GM18507 (cell line): Measurements from ENCODE around the gene HBG2.
A peak's percentile ranks its signal among the peaks of the same experiment; 100 is the strongest.
"Not testable (repeated sequence)": the region's sequence is repeated elsewhere in the genome, so short reads cannot be mapped to it uniquely, and the experiment has no call there.

Source experiments
- DNase-seq: peaks from one replicate; pipeline ENCODE4 v3.0.0; 2011; ENCODE audit warnings: low read depth; ENCODE audit not compliant: insufficient read length; ENCODE audit errors: extremely low spot score
- FAIRE-seq: peaks from 2 replicates; lab custom pipeline; 2011; peaks lifted over from hg19 to GRCh38; lab: Jason Lieb, UNC

The HBG2 gene

GRCh38 chr11:5252919-5253265, 1.7 kb downstream of the HBG2 start:
- DNase-seq (no peak), FAIRE-seq (no peak)

DNA sequence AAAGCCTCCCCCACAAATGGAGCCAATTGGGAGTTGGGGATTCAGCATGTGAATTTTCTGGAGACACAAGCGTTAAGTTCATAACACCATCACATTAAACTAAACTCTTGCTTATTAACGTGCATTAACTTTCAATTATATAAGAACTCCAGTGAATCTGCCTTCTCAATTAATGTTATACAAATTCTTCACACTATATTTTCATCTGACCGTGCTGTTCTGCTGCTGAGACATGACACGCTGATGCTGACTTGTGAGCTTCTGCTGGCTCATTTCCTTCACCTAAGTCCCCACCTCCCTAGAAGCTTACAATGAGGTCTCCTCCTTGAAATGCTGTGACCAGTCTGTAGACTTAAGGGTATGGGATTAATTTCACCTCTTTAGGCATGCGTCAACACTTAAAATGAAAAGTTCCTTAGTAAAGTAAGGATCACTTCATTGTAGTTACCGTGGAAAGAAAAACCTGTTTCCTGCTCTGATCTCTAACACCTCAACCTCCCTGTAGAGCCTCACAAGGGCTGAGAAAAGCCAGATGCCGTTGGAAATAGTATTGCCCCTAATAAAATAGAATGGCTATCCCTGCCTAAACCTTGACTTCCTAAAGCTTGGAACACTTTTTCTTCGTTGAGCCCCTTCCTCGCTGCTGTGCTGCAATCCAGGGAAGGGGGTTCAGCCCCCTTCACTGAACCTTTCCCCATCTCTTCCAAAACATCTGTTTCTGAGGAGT, 2.2 kb downstream of the HBG2 start:
- no peak for DNase-seq
- no peak for FAIRE-seq

DNA sequence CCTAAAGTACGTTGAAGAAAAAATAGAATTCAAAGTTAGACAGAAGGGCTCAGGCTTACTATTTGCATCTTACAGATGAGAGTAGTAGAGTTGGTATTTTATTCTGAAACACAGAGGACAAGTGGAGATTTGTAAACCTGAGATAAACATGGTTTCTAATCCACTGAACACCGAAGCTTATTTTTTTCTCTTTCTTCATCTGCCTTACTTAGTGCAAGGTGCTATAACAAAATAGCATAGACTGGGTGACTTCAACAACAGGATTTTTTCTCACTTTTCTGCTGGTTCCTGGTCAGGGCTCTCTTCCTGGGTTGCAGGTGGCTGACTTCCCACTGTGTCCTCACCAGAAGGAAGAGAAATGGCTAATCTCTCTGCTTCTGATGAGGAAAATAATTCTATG, 2.8 kb downstream of the HBG2 start:
- DNase-seq (no peak), FAIRE-seq (no peak)

- no peak for DNase-seq
- FAIRE-seq, result no peak
These were observed 3.9 kb downstream of the HBG2 start for GRCh38 chr11:5250543-5251204.

- FAIRE-seq, DNase-seq: not testable (repeated sequence)
These were observed 4.7 kb downstream of the HBG2 start, which contains the start of gene HBG1 for GRCh38 chr11:5249807-5250396. HBG1 (minus strand) TSS chr11:5249857; CDS start chr11:5249804, 53 bp downstream.

DNA sequence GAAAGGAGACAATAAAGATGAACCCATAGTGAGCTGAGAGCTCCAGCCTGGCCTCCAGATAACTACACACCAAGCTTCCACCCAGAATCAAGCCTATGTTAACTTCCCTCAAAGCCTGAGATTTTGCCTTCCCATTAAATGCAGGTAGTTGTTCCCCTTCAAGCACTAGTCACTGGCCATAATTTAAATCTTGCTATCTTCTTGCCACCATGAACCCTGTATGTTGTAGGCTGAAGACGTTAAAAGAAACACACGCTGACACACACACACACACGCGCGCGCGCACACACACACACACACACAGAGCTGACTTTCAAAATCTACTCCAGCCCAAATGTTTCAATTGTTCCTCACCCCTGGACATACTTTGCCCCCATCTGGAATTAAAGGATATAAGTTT, 6.1 kb downstream of the HBG2 start:
- FAIRE-seq, DNase-seq: not testable (repeated sequence)

- DNase-seq (no peak), FAIRE-seq (no peak)
These were observed 6.9 kb downstream of the HBG2 start for GRCh38 chr11:5247472-5248192.

DNA sequence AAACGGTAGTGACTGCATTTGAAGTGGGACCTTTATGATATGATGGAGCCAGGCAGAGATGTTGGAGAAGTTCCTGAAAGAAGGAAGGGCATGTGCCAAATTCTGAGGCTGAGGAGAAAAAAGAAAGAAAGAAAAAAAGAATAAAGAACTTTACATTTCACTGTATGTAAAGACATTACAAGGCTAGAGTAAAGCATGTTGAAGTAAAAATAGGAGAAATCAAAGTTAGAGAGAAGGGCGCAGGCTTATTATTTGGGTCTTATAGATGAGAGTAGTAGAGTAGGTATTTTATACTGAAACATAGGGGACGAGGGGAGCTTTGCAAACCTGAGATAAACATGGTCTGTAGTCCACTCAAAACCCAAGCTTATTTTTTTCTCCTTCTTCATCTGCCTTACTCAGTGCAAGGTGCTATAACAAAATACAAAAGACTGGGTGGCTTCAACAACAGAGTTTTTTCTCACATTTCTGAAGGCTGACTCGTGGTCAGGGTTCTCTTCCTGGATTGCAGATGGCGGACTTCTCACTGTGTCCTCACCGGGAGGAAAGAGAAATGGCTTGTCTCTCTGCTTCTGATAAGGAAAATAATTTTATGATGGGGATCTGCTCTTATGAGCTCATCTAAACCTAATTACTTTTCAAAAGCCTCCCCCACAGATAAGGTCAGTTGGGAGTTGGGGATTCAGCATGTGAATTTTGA, 7.7 kb downstream of the HBG2 start:
- DNase-seq (no peak), FAIRE-seq (no peak)

DNA sequence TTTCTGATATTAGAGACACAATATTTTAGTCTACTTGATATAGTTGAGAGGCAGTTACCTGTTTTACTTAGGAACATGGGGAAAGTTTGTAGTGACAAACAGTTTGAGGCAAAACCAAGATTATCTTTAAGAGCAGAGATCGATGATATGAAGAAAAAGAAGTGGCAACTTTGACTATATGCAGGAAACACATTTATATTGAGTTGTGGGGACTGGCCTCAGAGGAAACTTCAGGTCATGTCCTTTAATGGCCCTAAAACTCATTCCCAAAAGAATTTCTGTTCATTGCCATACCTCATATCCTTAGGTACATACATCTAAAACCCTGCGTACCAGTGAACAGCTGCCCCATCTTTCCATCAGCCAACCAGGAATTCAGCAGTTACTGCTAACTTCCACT, 9.4 kb downstream of the HBG2 start:
- FAIRE-seq (no peak), DNase-seq (no peak)

DNA sequence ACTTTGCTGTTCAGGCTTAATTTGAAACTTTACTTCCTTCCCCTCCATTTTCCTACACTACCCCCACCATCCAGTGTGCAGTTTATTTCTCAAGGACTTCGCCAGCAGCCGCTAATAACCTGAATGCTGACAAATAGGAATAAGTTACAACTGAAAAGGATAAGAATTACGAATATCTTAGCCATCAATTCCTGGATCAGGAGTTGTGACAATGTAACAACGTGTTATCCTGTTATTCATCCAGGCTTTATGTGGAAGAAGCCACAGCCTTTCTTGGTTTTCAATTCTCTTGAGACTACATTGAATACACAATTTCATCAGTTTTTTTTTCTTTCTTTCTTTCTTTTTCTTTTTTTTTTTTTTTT, 10.8 kb downstream of the HBG2 start:
- DNase-seq (no peak), FAIRE-seq (no peak)

DNA sequence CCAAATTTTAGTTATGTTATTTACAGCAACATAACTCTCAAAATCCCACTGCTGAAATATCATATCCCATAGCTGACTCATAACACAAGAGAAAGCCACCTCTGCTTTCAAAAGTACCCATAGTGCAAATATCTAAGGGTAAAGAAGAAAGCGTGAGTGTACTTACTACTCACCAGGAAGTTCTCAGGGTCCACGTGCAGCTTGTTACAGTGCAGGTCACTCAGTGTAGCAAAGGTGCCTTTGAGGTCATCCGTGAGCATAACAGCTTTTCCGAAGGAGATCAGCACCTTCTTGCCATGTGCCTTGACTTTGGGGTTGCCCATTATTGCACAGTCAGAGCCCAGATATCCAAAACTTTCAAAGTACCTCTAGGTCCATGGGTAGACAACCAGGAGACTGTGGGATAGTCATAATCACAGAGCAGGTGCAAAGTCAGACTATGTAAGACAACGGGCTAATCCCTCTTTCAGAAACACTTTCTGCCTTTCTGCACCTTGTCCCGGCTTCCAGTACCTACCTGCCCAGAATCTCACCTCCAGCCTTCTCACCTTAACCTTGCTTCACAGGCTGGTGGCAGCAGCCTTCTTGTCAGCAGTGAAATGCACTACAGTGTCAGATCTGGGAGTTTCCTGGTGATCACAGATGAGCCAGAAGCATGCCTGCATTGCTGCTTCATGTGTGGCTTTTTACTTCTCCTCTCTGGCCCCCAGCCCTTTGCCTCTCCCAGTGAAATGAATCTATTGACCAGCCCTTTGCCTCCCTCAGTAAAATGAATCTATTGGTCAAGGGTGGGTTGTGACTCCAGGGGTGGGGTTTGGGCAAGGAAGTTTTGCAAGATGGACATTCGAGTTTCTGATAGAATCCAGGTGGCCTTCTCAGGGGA, 11.4 kb downstream of the HBG2 start:
- FAIRE-seq, result peak; percentile 18

GRCh38 chr11:5242208-5242607, 12.4 kb downstream of the HBG2 start:
- no peak for FAIRE-seq
- no peak for DNase-seq

More for the DNA sequence above, 11.4 kb downstream of the HBG2 start:
- no peak for DNase-seq

- DNase-seq, result no peak
- FAIRE-seq, result no peak
These were observed 13.1 kb downstream of the HBG2 start for GRCh38 chr11:5241458-5241857.

GRCh38 chr11:5240458-5240857, 14.1 kb downstream of the HBG2 start:
- no peak for FAIRE-seq
- DNase-seq, result no peak

- no peak for FAIRE-seq
- DNase-seq, result no peak
These were observed 14.5 kb downstream of the HBG2 start for GRCh38 chr11:5240056-5240455.

GRCh38 chr11:5239046-5239445, 15.5 kb downstream of the HBG2 start:
- FAIRE-seq, result no peak

DNA sequence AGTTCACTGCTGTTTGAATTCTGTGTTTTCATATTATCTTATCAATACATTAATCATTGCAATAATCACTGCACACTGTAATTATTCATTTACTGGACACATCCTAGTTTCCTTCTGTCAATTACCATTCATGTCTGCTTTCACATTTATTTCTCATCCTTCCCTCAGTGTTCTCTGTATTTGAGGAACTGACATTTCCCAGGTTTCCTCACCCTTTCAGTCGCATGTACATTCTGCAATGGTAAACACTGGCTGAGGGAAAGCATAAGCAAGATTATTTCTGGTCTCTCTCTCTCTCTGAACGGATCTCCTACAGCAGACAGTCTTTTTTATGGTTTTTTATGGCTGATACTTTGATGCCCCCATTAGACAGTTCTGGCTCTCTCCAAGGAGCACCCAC, 16.1 kb downstream of the HBG2 start:
- FAIRE-seq, result no peak
- no peak for DNase-seq

More at GRCh38 chr11:5239046-5239445, 15.5 kb downstream of the HBG2 start:
- DNase-seq, result no peak

- no peak for DNase-seq
- FAIRE-seq, result no peak
These were observed 17.2 kb downstream of the HBG2 start for GRCh38 chr11:5237420-5237819.
